HEK293T (cell line): ENCODE results near the gene CDPF1.

Experiments used
- ARNT ChIP-seq: fragments of 450-650 bp; IDR thresholded peaks from 2 replicates; pipeline ENCODE4 v1.6.1; 2017; ENCODE audit warnings: mild to moderate bottlenecking
- BHLHE40 ChIP-seq: fragments of 450-650 bp; IDR thresholded peaks from 2 replicates; pipeline ENCODE4 v1.6.1; 2016; ENCODE audit warnings: mild to moderate bottlenecking, moderate library complexity, borderline replicate concordance
- CTBP1 ChIP-seq: fragments of 450-650 bp; IDR thresholded peaks from 2 replicates; pipeline ENCODE4 v1.6.1; 2016; ENCODE audit warnings: borderline replicate concordance
- ELF4 ChIP-seq: fragments of 450-650 bp; IDR thresholded peaks from 2 replicates; pipeline ENCODE4 v1.6.1; 2017; ENCODE audit warnings: antibody characterized with exemption
- FOXA1 ChIP-seq: fragments of 450-650 bp; IDR thresholded peaks from 2 replicates; pipeline ENCODE4 v1.6.1; 2016; ENCODE audit warnings: mild to moderate bottlenecking
- FOXK2 ChIP-seq: fragments of 450-650 bp; IDR thresholded peaks from 2 replicates; pipeline ENCODE4 v1.6.1; 2016; ENCODE audit warnings: mild to moderate bottlenecking
- FOXM1 ChIP-seq: fragments of 450-650 bp; IDR thresholded peaks from 2 replicates; pipeline ENCODE4 v1.6.1; 2017; ENCODE audit warnings: mild to moderate bottlenecking, borderline replicate concordance
- HDGF ChIP-seq: fragments of 450-650 bp; IDR thresholded peaks from 2 replicates; pipeline ENCODE4 v1.6.1; 2017; ENCODE audit warnings: antibody characterized with exemption, borderline replicate concordance
- LEF1 ChIP-seq: fragments of 450-650 bp; IDR thresholded peaks from 2 replicates; pipeline ENCODE4 v1.6.1; 2017; ENCODE audit warnings: mild to moderate bottlenecking, borderline replicate concordance
- SP1 ChIP-seq: fragments of 450-650 bp; IDR thresholded peaks from 2 replicates; pipeline ENCODE4 v1.6.1; 2017
- SUZ12 ChIP-seq: fragments of 450-650 bp; IDR thresholded peaks from 2 replicates; pipeline ENCODE4 v1.6.1; 2016; ENCODE audit warnings: mild to moderate bottlenecking
- TARDBP ChIP-seq: fragments of 450-650 bp; IDR thresholded peaks from 2 replicates; pipeline ENCODE4 v1.6.1; 2016
- ZNF384 ChIP-seq: fragments of 450-650 bp; IDR thresholded peaks from 2 replicates; pipeline ENCODE4 v1.6.1; 2016
- TF ChIP-seq, protein P1 (sequence below): fragments of 450-650 bp; IDR thresholded peaks from 2 replicates; pipeline ENCODE4 v1.6.1; 2016

DNA sequence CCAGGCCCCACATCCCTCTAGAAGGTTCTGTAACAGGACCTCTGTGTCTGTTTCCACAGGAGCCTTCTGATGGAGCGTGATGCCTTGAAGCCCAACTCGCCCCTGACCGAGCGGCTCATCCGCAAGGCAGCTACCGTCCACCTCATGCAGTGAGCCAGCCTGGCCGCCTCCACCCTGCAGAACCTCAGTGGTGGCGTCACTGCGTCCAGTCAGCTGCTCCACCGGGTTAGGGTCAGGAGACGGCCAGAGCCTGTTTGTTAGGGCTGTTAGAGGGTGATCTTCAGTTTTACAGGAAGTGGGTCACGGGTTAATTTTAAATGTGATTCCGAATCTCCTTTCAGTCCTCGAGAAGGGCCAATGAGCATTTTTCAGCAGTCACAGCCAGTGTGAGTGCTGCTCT is 42.6 kb upstream of the CDPF1 start:
- no peak for TF ChIP-seq HDGF
- TF ChIP-seq, protein P1, sequence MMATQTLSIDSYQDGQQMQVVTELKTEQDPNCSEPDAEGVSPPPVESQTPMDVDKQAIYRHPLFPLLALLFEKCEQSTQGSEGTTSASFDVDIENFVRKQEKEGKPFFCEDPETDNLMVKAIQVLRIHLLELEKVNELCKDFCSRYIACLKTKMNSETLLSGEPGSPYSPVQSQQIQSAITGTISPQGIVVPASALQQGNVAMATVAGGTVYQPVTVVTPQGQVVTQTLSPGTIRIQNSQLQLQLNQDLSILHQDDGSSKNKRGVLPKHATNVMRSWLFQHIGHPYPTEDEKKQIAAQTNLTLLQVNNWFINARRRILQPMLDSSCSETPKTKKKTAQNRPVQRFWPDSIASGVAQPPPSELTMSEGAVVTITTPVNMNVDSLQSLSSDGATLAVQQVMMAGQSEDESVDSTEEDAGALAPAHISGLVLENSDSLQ: no peak
- no peak for TF ChIP-seq ARNT
- TF ChIP-seq SUZ12: no peak
- TF ChIP-seq SP1: no peak
- no peak for TF ChIP-seq BHLHE40
- no peak for TF ChIP-seq FOXA1
- no peak for TF ChIP-seq FOXM1
- no peak for TF ChIP-seq TARDBP
- no peak for TF ChIP-seq CTBP1
- no peak for TF ChIP-seq ZNF384
- TF ChIP-seq LEF1: no peak
- TF ChIP-seq ELF4: no peak
- TF ChIP-seq FOXK2: no peak
